GM23248 (cell line): ENCODE measurements around the gene EEF1G. TPM values are rescaled to one million over a fixed set of nuclear protein-coding genes. Genes with fewer than 3 reads are reported as not detected.
"Not testable (repeated sequence)": the region's sequence is repeated elsewhere in the genome, so short reads cannot be mapped to it uniquely, and the experiment has no call there.

Experiments
- DNase-seq: peaks from one replicate; pipeline ENCODE4 v3.0.0-alpha.2; 2015
- H2AFZ ChIP-seq: fragments of 200-600 bp; sonication (generic); 2 replicates; pipeline ENCODE4 v1.6.1; 2016; ENCODE audit warnings: antibody characterized with exemption
- H3F3A ChIP-seq: fragments of 200-600 bp; sonication (generic); 2 replicates; pipeline ENCODE4 v1.6.1; 2016; ENCODE audit warnings: mild to moderate bottlenecking, antibody characterized with exemption, mixed run types; ENCODE audit not compliant: insufficient read depth
- H3K27ac ChIP-seq: fragments of 200-600 bp; sonication (generic); 2 replicates; pipeline ENCODE4 v1.5.1; 2016; ENCODE audit warnings: mild to moderate bottlenecking
- H3K27me3 ChIP-seq: fragments of 200-600 bp; sonication (generic); replicated peaks from 2 replicates; pipeline ENCODE4 v1.6.1; 2016; ENCODE audit warnings: mild to moderate bottlenecking; ENCODE audit not compliant: insufficient read depth
- H3K36me3 ChIP-seq: fragments of 200-600 bp; sonication (generic); 2 replicates; pipeline ENCODE4 v1.6.1; 2016; ENCODE audit warnings: low read depth, mild to moderate bottlenecking
- H3K4me1 ChIP-seq: fragments of 200-600 bp; sonication (generic); 2 replicates; pipeline ENCODE4 v1.6.1; 2016; ENCODE audit warnings: mild to moderate bottlenecking; ENCODE audit not compliant: insufficient read depth
- H3K4me2 ChIP-seq: fragments of 200-600 bp; sonication (generic); one replicate; pipeline ENCODE4 v1.6.1; 2016; ENCODE audit warnings: mild to moderate bottlenecking; ENCODE audit not compliant: unreplicated experiment
- H3K4me3 ChIP-seq: fragments of 200-600 bp; sonication (generic); 2 replicates; pipeline ENCODE4 v1.5.1; 2016; ENCODE audit warnings: mild to moderate bottlenecking
- H3K79me2 ChIP-seq: fragments of 200-600 bp; sonication (generic); 2 replicates; pipeline ENCODE4 v1.6.1; 2016; ENCODE audit warnings: mild to moderate bottlenecking; ENCODE audit not compliant: insufficient read depth
- H3K9ac ChIP-seq: fragments of 200-600 bp; sonication (generic); 2 replicates; pipeline ENCODE4 v1.6.1; 2016; ENCODE audit warnings: mild to moderate bottlenecking
- H3K9me2 ChIP-seq: fragments of 200-600 bp; sonication (generic); 2 replicates; pipeline ENCODE4 v1.6.1; 2016; ENCODE audit warnings: mixed run types, mild to moderate bottlenecking, moderate library complexity; ENCODE audit not compliant: insufficient read depth
- H3K9me3 ChIP-seq: fragments of 200-600 bp; sonication (generic); one replicate; pipeline ENCODE4 v1.6.1; 2017; ENCODE audit warnings: low read depth
- H4K20me1 ChIP-seq: fragments of 200-600 bp; sonication (generic); 2 replicates; pipeline ENCODE4 v1.6.0; 2016; ENCODE audit not compliant: insufficient read depth
- EZH2 ChIP-seq: fragments of 200-600 bp; sonication (generic); IDR thresholded peaks from 2 replicates; pipeline ENCODE4 v1.6.1; 2018; ENCODE audit warnings: antibody characterized with exemption, mild to moderate bottlenecking; ENCODE audit not compliant: insufficient read depth, poor library complexity, severe bottlenecking
- EZH2phosphoT487 ChIP-seq: fragments of 200-600 bp; sonication (generic); IDR thresholded peaks from 2 replicates; pipeline ENCODE4 v1.6.1; 2018; ENCODE audit warnings: antibody characterized with exemption, moderate library complexity, mild to moderate bottlenecking, low read depth; ENCODE audit not compliant: insufficient read depth
- WGBS, 2 experiments: methylation state at CpG; one replicate each; pipeline ENCODE4 v1.1.6; 2015 to 2017; ENCODE audit warnings: low lambda C conversion rate in 2 of 2, low coverage in 1 of 2; ENCODE audit errors: missing lambda C conversion rate in 2 of 2; 5-methylcytosine and 5-hydroxymethylcytosine counted together
- in situ Hi-C: fragments of 300-500 bp; cut with MboI; formaldehyde crosslinking; loops from 2 replicates; pipeline ENCODE4 v1.15.0; 2020
- polyA plus RNA-seq: library from polyadenylated mRNA; unstranded; fragments of >200 nt; fragmentation: Nextera tagmentation; extraction: Ambion mirVana; gene quantifications from 2 replicates; pipeline ENCODE4 v1.2.1, GENCODE V29; 2016
- total RNA-seq: library from RNA; depleted of rRNA; stranded (reverse); fragments of >200 nt; shearing (Covaris generic); gene quantifications from 2 replicates; pipeline ENCODE4 v1.2.3, GENCODE V29; 2014

Gene EEF1G
- total and polyA plus RNA-seq, 2 experiments from 2014 or later, result 533 to 1,677 TPM

- 28% methylated on average over 8 of the region's 8 CpGs for WGBS, 2 experiments
- peaks cover 29% of the 10 kb centered on the region for H3K79me2 ChIP-seq
- H3K9me2 ChIP-seq, result no peaks in the 10 kb centered on the region
- H3K9me3 ChIP-seq, result no peaks in the 10 kb centered on the region
- peak overlapping the region; percentile 90 for H3K4me2 ChIP-seq
- DNase-seq, result no peak
- peak overlapping the region; percentile 98 for H3K27ac ChIP-seq
- H2AFZ ChIP-seq, result peak overlapping the region; percentile 84
- H4K20me1 ChIP-seq, result no peaks in the 10 kb centered on the region
- H3K27me3 ChIP-seq, result no peaks in the 10 kb centered on the region
- H3K4me1 ChIP-seq, result peaks cover 18% of the 10 kb centered on the region
- in situ Hi-C loops, result no loop called here
- peak overlapping the region; percentile 81 for H3K9ac ChIP-seq
- peaks cover 50% of the 10 kb centered on the region for H3F3A ChIP-seq
- TF ChIP-seq EZH2 (no peak), EZH2phosphoT487 (no peak)
- peak overlapping the region; percentile 90 for H3K4me3 ChIP-seq
- peaks cover 6% of the 10 kb centered on the region; the same call in 1 of the 2 replicates for H3K36me3 ChIP-seq
Measured at GRCh38 chr11:62621027-62621566, 47.4 kb upstream of the EEF1G start.

- H2AFZ ChIP-seq, H3K27ac ChIP-seq, H3K4me3 ChIP-seq, H3K9me2 ChIP-seq, H3K9ac ChIP-seq, DNase-seq, H3K4me2 ChIP-seq, H4K20me1 ChIP-seq, H3K36me3 ChIP-seq, in situ Hi-C loops, H3K9me3 ChIP-seq, H3K27me3 ChIP-seq: not testable (repeated sequence)
- Histone ChIP-seq H3K4me1 (peaks cover 14% of the 10 kb centered on the region; the same call in 1 of the 2 replicates), H3F3A (peaks cover 20% of the 10 kb centered on the region), H3K79me2 (peaks cover 29% of the 10 kb centered on the region)
- 91 to 93% methylated on average over 13 to 14 of the region's 14 CpGs for WGBS, 2 experiments
Measured at GRCh38 chr11:62616957-62617356, 43.3 kb upstream of the EEF1G start.

- 79 to 81% methylated on average over 7 of the region's 7 CpGs for WGBS, 2 experiments
- no peaks in the 10 kb centered on the region for H3K27me3 ChIP-seq
- H3K9ac ChIP-seq, result no peak overlapping the region
- H2AFZ ChIP-seq, result no peak overlapping the region
- H3K9me2 ChIP-seq, result no peaks in the 10 kb centered on the region
- in situ Hi-C loops, result no loop called here
- H3K36me3 ChIP-seq, result no peaks in the 10 kb centered on the region
- H3K4me1 ChIP-seq, result peaks cover 12% of the 10 kb centered on the region
- H3K4me3 ChIP-seq, result no peak overlapping the region
- H3F3A ChIP-seq, result peaks cover 10% of the 10 kb centered on the region
- no peaks in the 10 kb centered on the region for H4K20me1 ChIP-seq
- H3K4me2 ChIP-seq, result no peak overlapping the region
- no peak overlapping the region for H3K27ac ChIP-seq
- no peak for TF ChIP-seq EZH2phosphoT487
- TF ChIP-seq EZH2, result no peak
- H3K9me3 ChIP-seq, result no peaks in the 10 kb centered on the region
- H3K79me2 ChIP-seq, result peaks cover 33% of the 10 kb centered on the region
- DNase-seq, result no peak
Measured at GRCh38 chr11:62615521-62615920, 41.8 kb upstream of the EEF1G start.

GRCh38 chr11:62614275-62614674 is 40.6 kb upstream of the EEF1G start:
- peaks cover 9% of the 10 kb centered on the region; the same call in 1 of the 2 replicates for H3F3A ChIP-seq
- H3K4me2 ChIP-seq, result no peak overlapping the region
- H3K4me3 ChIP-seq, result no peak overlapping the region
- no peak overlapping the region for H3K9ac ChIP-seq
- H3K27me3 ChIP-seq, result no peaks in the 10 kb centered on the region
- H3K27ac ChIP-seq, result no peak overlapping the region
- H3K79me2 ChIP-seq, result peaks cover 33% of the 10 kb centered on the region
- WGBS, 2 experiments, result 74 to 78% methylated on average over 8 of the region's 8 CpGs
- no peak overlapping the region for H2AFZ ChIP-seq
- in situ Hi-C loops, result no loop called here
- H4K20me1 ChIP-seq, result no peaks in the 10 kb centered on the region
- peaks cover 5% of the 10 kb centered on the region; the same call in 1 of the 2 replicates for H3K4me1 ChIP-seq
- no peak for TF ChIP-seq EZH2
- no peak for TF ChIP-seq EZH2phosphoT487
- H3K9me2 ChIP-seq, result no peaks in the 10 kb centered on the region
- no peaks in the 10 kb centered on the region for H3K36me3 ChIP-seq
- H3K9me3 ChIP-seq, result no peaks in the 10 kb centered on the region
- DNase-seq, result peak; percentile 63

GRCh38 chr11:62613291-62613778 is 39.6 kb upstream of the EEF1G start:
- H3K27me3 ChIP-seq, result no peaks in the 10 kb centered on the region
- H3K36me3 ChIP-seq, result no peaks in the 10 kb centered on the region
- no peak overlapping the region for H3K4me2 ChIP-seq
- H2AFZ ChIP-seq, result peak overlapping the region; percentile 80
- no peak overlapping the region for H3K9ac ChIP-seq
- TF ChIP-seq EZH2 (no peak), EZH2phosphoT487 (no peak)
- peak; percentile 32 for DNase-seq
- peaks cover 9% of the 10 kb centered on the region; the same call in 1 of the 2 replicates for H3F3A ChIP-seq
- peaks cover 27% of the 10 kb centered on the region for H3K79me2 ChIP-seq
- peak overlapping the region; percentile 67 for H3K27ac ChIP-seq
- H3K9me2 ChIP-seq, result no peaks in the 10 kb centered on the region
- no peaks in the 10 kb centered on the region for H4K20me1 ChIP-seq
- H3K9me3 ChIP-seq, result no peaks in the 10 kb centered on the region
- H3K4me1 ChIP-seq, result peaks cover 5% of the 10 kb centered on the region; the same call in 1 of the 2 replicates
- in situ Hi-C loops, result no loop called here
- no peak overlapping the region for H3K4me3 ChIP-seq
- 36 to 37% methylated on average over 15 of the region's 15 CpGs for WGBS, 2 experiments
